RPMI8226 (cell line): Measurements from ENCODE around the gene TRIM34.
"Not testable (repeated sequence)": the region's sequence is repeated elsewhere in the genome, so short reads cannot be mapped to it uniquely, and the experiment has no call there.

Source experiments
- DNase-seq: peaks from one replicate; pipeline ENCODE4 v3.0.0-alpha.2; 2015

Gene TRIM34

DNA sequence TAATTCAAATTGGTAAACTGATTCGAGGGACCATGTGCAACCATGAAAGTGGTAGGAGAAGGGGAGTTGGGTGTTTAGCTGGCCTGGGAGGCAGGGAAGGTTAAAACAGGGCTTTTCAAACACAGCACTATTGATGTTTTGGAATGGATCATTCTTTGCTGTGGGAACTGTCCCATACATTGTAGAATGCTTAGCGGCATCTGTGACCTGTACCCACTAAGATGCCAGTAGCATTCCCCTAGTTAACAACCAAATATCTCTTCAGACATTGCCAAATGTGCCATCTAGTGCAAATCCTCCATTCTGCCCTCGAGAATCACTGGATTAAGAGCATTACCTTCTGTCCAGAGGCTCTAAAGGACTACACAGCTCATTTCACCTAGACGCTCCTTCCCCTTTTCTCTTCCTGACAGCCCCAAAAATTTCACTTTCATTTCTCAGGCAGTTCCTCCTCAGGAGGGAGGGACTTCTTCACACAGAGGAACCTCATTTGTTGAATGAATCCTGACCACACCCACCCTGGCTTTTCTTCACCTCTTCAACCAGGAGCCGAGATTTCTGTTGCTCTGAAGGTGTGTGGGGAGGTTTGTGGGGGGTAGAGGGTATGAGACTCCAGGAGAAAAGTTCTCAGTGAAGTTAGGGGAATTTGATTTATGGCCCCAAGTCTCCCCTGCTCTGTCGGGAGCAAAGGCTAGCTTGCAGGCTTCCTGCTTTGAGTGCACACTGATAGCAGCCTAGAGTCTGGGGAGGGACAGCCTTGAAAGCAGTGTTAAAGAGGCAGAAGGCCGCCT, at the start of gene TRIM34:
Gene TRIM34 (plus strand): TSS at position 513 of the 791 bp plus-strand sequence. CDS start 7,331 bp downstream, outside the sequence.
- peak; percentile 80 for DNase-seq

DNA sequence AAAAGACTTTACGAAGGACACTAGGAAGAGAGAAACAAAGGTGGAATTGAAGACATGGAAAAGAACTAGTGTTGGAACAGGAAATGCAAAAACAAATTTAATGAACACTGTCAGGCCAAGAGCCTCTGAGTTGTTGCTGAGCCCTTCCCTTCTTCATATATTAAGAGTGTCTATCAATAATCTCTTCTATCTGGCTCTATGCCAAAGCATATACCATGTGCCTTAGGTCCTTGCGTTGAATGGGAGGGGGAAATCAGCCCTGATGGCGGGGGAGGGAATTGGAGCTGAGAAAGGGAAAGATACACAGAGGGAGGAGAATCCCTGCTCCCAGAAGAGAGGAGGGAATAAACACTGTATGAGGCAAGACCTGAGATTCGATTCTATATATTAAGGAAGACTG, 49.6 kb upstream of the TRIM34 start:
- no peak for DNase-seq

DNA sequence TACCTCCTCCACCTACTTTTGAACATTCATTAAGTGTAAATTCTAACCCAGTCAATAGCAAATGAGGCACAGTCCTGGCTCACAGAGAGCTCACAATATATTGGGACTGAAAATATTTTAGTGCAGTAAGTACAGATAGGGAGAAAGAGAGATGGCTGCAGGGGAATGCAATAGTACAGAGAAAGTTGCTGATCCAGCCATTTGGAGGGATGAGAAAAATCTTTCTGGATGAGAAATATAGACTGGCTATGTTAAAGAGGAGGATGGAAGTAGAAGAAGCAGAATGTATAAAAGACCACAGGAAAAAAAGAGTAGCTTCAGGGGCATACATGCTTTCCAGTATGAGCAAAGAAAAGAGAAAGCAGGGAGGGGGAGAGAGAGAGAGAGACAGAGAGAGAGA, 47.7 kb upstream of the TRIM34 start:
- no peak for DNase-seq

- DNase-seq: no peak
Measured at GRCh38 chr11:5580577-5580976, 44.2 kb upstream of the TRIM34 start, which contains the start of gene OR52B6. Gene OR52B6 (plus strand): TSS chr11:5580877. CDS start chr11:5580877, 0 bp downstream.

GRCh38 chr11:5581014-5581413, 43.8 kb upstream of the TRIM34 start:
- no peak for DNase-seq

DNA sequence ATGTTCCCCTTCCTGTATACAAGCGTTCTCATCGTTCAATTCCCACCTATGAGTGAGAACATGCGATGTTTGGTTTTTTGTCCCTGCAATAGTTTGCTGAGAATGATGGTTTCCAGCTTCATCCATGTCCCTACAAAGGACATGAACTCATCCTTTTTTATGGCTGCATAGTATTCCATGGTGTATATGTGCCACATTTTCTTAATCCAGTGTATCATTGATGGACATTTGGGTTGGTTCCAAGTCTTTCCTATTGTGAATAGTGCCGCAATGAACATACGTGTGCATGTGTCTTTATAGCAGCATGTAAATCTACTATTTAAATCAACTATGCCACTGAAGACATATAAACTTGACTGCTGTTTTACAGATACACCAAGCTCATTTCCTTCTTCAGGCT, 40.3 kb upstream of the TRIM34 start:
- not testable (repeated sequence) for DNase-seq

GRCh38 chr11:5589906-5590305, 34.9 kb upstream of the TRIM34 start:
- not testable (repeated sequence) for DNase-seq

DNA sequence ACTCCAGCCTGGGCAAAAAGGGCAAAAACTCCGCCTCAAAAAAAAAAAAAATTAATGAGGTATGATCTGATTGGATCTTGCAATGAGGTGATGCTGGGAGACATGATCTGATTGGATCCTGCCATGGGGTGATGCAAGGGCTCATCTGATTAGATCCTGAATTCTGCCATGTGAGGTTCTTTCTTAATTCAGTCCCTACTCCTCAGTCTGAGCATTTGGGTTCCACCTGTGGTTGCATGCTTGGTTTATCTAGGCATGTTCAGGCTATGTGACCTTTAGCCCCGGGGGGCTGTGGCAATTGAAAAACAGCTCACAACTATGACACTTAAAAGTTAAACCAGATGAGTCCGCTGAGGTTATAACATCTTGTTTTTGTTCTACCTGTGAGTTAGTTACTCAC, 33.2 kb upstream of the TRIM34 start:
- no peak for DNase-seq

- DNase-seq: no peak
Measured at GRCh38 chr11:5592615-5593014, 32.2 kb upstream of the TRIM34 start.

- DNase-seq: no peak
Measured at GRCh38 chr11:5593146-5593545, 31.7 kb upstream of the TRIM34 start.

DNA sequence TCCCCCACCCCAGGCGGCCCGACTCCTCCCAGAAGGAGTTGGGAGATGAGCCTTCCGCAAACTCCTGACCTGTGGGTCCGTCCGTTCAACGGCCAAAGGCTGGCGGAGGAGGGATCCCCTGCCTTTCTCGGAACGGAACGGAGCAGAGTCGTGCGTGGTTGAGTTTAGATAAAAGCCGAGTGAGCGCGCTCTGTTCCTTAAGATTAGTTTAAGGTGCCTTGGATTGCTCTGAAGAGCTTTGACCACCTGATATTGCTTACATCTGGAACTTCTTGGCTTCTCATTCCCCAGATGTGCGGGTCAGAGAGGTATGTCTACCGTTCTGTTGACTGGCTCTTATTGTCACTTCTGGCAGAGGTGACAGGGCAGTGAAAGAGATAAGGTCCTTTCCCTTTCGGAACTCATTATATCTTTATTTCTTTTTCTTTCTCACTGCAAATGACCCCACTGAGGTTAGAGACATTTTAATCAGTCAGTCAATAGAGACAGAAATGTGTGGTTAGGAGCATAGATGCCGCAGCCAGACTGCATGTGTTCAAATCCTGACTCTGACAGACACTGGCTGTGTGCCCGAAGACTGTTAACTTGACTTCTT, 28.1 kb upstream of the TRIM34 start, which contains the start of gene TRIM6:
Gene TRIM6 (plus strand): TSS at position 31 of the 595 bp plus-strand sequence. CDS start 261 bp downstream, at position 292.
- no peak for DNase-seq

DNA sequence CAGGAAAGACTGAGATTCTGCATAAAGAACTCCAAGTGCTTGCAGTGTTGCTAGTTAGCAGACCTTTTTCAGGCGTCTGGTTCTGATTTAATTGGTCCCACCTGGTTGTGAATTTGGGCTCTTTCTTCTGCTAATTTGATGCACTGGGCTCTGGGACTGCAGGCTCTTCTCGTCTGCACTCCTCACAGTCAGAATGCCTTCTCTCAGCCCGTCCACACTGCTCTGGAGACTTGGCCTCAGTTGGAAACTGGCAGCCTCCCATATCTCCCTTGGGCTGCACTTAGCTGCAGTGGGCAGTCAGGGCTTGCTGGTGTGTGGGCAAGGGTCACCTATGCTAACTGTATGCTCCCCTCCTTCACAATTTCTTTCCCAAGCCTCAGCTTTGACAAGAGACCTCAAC, 26.8 kb upstream of the TRIM34 start:
- no peak for DNase-seq

DNA sequence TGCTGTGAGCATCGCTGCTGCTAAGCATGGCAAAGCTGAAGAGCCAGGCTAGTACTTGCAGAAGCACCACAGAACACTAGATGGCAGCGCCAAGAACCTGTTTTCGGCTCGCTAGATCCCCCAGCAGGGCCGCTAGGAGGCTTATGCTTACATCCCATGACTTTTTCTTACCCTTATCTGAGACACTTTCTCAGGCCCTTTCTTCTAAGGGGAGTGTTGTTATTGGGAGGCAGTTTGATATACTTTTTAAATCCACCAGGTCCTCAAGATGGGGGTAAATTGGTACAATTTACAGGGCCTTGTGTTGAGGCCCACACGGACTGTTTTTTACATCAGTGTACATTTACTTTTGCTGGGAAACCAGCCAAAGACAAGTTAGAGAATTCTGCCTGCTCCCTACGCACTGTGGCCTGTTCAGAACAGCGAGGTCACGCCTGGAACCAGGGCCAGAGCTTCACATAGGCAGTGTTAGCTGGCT, 24.4 kb upstream of the TRIM34 start:
- peak; percentile 61 for DNase-seq

DNA sequence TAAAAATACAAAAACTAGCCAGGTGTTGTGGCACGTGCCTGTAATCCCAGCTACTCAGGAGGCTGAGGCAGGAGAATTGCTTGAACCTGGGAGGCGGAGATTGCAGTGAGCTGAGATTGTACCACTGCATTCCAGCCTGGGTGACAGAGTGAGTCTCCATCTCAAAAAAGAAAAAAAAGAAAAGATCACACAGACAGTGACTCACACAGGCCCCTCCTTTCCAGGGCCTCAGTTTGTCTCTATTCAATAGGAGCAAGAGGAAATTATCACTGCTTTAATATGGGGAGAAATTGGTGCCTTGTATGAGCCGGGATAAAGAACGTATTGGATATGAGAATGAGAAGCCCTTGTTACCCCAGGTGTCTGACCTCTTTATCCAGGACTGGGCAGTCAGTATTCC, 22.0 kb upstream of the TRIM34 start:
- not testable (repeated sequence) for DNase-seq

- no peak for DNase-seq
Measured at GRCh38 chr11:5603326-5603725, 21.5 kb upstream of the TRIM34 start.

- no peak for DNase-seq
Measured at GRCh38 chr11:5604896-5605295, 19.9 kb upstream of the TRIM34 start.

- DNase-seq: no peak
Measured at GRCh38 chr11:5605849-5606248, 19.0 kb upstream of the TRIM34 start.

DNA sequence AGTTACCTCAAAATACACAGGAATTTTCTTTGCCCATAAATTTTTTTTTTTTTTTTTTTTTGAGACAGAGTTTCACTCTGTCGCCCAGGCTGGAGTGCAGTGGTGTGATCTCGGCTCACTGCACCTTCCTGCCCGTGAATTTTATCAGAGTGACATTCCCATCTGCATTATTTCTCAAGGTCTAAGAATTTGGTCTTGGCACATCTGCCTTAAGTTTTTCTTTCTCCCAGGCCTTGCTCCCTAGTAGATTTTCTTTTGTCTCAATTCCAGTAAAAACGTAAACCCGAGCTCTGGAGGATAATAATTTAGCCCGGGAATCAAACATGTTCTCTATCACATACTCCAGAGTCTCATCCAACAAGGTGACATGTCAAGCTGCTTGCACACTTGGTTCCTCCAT, 16.0 kb upstream of the TRIM34 start:
- DNase-seq: no peak

DNA sequence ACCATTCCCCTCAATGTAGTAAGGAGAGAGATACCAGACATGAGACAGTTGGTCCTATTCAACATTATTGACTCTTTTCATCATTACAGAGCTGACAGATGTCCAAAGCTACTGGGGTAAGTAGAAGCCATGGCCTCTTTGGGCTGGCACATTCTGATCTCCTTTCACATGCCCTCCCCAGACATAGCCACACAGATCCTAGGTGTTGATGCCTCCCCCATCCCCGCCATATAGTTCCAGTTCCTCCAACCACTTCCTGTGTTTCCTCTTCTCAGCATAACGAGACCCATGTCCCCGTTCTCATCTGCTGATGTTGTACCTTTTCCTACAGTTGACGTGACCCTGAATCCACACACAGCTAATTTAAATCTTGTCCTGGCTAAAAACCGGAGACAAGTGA, 14.4 kb upstream of the TRIM34 start:
- no peak for DNase-seq

DNA sequence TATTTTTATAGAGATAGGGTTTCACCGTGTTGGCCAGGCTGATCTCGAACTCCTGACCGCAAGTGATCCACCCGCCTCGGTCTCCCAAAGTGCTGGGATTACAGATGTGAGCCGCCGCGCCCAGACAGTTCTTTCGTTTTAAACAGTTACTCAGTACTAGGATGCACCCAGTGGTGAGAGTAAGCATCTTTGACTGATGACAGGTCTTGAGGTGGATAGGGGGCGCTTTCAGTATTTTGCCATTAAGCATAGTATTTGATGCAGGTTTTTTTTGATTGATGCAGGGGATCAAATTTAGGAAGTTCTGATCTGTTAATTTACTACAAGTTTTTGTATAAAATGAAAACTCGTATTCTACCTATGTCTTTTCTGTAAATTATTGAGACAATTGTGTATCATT, 13.2 kb upstream of the TRIM34 start:
- DNase-seq: peak; percentile 11

- DNase-seq: no peak
Measured at GRCh38 chr11:5618807-5619206, 6.0 kb upstream of the TRIM34 start.

DNA sequence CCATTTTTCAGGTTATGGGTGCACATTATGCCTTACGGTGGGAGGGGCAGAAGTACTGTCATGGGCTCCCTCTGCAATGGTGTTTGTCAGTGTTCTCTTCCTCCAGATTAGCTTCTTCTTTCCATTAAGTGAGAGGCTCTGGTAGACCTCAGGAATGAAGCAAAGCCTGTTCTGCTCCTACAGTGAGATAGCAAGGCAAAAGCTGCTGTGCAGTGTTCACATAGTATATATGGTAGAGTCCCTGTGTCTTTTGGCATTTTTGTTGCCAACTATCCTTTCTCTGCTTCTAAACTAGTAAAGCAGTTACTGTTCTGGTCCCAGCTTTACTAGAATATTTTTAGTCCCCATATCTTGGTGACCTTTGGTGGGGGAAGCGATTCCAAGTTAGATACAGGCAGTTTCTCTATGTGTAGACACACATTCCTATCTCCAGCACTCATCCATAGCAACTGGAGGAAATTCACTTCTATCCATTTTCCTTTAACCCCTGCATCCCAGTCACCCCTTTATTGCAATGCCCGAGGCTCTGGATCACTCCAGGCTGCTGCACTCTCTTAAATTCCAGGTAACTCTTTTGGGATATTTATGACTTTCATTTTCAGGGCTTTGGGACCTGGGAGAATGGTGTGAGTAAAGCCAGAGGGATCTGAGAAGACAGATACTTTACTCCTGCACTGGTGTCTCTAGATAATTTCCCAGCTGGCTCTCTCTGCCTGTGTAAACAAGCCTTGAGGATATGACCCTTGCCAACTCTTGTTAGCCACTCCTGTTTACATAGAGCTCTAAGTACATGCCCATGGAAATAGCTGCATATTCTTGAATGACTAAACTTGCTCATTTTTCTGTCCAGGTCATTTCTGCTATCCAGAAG, 3.9 kb upstream of the TRIM34 start:
- no peak for DNase-seq

GRCh38 chr11:5621580-5621979, 3.2 kb upstream of the TRIM34 start:
- no peak for DNase-seq
